Stimulated activated CD8-positive, alpha-beta memory T cell treated with anti-CD3 and anti-CD28 coated beads, Interleukin-15, amount 100 ng/mL, for 48 hours (primary cell): Measurements from ENCODE around the gene CACNA1C.

ENCODE experiments used
- DNase-seq, 2 donors: peaks; one replicate each; pipeline ENCODE4 v3.0.0-alpha.2; 2020; ENCODE audit warnings: low read depth in 2 of 2

Gene CACNA1C

DNA sequence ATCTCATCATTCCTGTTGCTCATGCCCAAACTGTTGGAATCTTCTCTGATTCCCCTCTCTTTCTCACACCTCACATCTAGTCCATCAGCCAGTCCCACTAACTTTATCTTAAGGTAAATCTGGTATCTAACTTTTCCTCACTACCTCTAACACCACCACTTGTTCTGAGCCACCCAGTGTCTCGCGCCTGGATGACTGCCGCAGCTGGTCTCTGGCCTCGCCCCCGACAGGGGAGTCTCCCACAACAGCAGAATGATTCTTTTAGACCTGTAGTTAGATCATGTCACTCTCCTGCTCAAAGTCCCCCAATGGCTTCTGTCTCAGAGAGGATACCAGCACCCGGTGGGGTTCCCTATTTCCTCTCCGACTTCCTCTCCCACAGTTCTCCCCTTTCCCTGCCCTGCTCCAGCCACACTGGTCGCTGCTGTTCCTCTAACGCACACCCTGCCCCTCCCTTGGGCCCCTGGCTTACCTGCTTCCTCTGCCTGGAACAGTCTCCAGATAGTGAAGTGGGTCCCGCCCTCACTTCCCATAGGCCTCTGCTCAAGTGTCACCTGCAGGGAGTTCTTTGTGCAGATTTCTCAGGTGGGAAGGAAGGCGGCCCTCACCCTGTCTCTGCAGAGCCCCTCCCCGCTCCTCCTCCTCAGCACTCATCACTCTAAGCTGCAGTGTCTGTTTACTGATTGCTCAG, 403.5 kb downstream of the CACNA1C start:
- no peak for DNase-seq

DNA sequence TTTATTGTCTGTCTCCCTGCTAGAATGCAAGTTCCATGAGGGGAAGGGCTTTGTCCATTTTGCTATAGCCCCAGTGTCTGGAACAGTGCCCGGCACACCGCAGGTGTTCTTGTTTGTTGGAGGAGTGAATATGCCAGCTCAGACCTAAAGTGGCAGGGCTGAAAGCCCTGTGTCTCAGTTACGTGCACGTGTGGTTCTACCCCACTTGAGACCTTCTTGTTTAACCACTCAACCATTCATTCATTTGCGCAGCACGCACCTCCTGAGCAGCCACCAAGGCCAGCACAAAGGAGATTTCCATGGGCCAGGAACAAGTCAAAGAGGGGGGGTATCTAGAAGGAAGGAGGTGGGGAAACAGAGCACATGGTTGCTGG, 404.0 kb downstream of the CACNA1C start:
- DNase-seq = no peak

- DNase-seq = no peak
These were observed 404.6 kb downstream of the CACNA1C start for GRCh38 chr12:2457215-2457932.

DNA sequence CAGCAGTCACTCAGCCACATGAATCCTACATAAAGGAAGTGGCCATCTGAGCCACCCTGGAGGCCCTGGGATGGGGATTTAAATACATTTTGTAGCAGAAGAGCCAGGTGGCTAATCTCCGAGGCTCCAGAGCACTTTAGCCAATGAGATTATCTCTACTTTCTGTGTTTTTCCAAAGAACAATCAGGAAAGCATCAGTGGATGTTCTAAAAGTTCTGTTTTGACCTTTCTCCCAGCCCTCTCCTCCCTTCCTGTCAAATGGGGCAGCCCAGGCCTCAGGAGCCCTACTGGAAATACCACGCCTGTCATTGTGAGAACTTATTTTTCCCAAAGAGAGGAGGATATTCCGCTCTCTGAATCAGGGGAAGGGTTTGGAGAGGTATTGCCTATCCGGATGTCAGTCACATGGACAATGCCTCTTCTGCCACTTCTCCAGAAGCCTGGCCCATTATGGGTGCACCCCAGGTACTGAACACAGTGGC, 405.2 kb downstream of the CACNA1C start:
- no peak for DNase-seq

GRCh38 chr12:2460051-2460670, 407.4 kb downstream of the CACNA1C start:
- DNase-seq = no peak

DNA sequence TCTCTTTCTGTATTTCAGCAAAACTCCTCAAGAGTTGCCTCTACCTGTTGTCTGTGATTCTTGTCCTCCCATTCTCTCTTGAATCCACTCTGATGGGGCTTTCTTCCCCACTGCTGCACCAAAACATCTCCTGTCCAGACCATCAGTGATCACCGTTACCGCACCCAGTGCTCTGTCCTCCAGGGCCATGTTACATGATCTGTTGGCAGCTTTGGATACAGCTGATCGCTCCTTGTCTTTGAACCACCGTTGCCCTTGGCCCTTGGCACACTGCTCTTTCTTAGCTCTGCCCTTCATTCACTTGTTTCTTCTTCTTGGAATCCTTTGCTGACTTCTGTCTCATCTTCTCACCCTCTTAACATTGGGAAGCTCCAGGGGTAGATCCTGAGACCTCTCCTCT, 408.3 kb downstream of the CACNA1C start:
- no peak for DNase-seq

GRCh38 chr12:2461645-2462044, 408.9 kb downstream of the CACNA1C start:
- no peak for DNase-seq

DNA sequence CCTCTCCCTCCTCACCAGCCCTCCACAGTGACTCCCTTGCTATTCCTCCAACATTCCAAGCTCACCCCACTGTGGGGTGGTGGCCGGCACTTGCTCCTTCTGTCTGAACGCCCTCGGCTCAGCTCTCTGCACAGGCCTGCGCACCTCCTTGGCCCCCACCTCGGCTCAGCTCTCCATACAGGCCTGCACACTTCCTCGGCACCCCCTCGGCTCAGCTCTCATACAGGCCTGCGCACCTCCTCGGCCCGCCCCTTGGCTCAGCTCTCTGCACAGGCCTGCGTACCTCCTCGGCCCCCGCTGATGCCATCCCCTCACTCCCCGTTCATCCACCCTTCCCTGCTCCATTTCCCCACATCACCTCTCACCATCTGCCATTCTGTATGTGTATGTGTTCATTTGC, 409.3 kb downstream of the CACNA1C start:
- DNase-seq = no peak

DNA sequence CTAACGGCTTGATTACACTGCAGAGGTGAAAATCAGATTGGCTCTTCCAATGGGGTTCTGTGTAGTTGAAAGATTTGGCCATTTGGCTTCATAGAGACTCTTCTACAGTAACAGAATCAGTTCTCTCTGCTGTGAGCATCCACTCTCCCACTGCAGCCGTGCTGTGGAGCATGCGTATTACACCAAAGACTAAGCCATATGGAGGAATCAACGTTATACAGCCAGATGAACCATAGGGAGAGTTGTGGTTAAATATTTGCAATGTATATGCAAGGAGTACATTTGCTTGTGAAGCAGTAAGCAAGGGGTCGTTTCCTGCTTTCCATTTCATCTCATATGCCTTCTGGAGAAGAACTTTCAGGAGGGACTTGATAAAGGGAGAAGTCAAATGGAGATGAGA, 410.9 kb downstream of the CACNA1C start:
- no peak for DNase-seq

DNA sequence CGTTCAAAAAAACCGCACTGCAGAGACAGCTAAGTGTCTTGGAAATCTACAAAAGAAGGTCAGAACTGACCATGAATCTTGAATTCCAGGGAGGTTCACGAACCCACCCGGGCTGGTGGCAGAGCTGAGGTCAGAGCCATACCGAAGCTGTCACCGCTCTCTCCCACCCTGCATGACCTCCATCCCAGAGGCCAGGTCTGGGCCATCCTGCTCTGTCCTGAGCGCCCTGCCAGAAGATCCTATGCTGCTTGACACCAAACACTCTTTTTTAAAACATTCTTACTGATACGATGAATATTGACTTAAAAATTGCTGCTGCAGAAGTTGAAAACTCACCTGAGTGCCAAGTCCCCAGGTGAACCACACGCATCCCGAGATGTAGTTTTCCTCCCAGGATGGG, 412.9 kb downstream of the CACNA1C start:
- no peak for DNase-seq

DNA sequence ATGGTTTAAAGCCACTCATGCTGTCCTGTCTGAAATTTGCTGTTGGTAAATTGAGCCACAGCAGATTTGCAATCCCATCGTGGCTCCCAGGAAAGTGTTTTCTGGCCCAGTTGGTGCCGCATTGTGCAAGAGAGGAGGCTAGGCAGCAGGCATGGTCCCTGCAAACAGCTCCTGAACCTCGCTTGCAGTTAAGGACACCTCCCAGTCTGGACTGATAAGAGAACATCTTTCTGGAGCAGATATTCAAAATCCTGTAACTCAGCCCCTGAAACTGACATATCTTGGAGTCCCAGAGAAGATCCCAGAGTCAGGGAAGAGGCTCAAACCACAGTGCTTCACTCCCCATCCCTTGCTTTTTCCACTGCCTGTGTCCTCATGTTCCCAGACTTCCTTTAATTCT, 413.4 kb downstream of the CACNA1C start:
- DNase-seq = no peak

DNA sequence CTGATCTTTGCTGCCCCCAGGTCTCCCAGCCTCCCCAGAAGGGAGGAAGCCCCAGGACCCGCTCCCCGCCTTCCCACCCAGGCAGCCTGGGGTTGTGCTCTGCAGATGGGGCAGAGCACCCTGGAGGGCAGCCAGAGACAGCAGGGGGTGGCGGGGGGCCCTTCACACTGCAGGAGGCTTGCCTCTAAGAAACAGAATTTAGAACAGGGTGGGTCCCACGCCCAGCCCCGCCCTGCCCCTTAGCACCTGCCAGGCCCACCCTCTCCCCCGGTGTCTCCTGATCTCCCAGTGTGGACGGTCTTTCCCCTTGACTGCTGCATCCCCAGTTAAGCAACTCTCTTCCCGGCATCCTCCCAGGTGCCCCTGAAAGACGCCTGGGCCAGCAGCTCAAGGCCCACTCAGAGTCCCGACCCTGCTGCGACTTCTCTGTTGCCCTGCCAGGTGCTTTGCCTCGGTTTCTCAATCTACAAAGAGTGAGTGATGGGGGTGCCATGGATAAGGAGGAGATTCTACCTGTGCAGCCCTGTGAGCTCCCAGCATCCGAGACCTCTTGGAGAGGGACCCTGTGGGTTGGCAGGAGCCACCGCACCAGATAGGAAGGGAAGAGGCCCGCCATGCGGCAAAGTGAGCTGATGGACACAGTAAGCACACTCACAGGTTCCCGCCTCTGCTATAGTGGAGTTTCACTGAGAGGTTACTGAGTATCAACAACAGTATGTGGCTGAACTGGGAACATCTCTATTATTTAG, 414.8 kb downstream of the CACNA1C start:
- no peak for DNase-seq

DNA sequence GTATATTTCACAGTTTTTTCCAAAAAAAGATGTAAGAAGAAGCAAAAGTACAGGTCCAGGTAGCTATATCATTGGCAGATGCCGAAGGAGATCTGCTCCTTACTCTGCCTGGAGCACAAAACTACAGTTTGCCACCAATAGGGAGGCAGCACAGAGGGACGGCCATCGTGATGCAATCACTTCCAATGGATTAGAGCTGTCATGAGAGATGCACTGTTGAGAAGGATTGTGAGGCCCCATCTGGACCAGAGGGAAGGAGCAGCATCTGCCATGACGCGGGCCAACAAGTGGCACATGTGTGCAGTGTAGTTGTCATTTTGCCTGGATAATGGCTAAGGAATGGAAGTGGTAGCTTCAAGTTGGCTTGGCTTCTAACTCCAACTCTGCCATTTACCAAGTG, 423.2 kb downstream of the CACNA1C start:
- DNase-seq = no peak

DNA sequence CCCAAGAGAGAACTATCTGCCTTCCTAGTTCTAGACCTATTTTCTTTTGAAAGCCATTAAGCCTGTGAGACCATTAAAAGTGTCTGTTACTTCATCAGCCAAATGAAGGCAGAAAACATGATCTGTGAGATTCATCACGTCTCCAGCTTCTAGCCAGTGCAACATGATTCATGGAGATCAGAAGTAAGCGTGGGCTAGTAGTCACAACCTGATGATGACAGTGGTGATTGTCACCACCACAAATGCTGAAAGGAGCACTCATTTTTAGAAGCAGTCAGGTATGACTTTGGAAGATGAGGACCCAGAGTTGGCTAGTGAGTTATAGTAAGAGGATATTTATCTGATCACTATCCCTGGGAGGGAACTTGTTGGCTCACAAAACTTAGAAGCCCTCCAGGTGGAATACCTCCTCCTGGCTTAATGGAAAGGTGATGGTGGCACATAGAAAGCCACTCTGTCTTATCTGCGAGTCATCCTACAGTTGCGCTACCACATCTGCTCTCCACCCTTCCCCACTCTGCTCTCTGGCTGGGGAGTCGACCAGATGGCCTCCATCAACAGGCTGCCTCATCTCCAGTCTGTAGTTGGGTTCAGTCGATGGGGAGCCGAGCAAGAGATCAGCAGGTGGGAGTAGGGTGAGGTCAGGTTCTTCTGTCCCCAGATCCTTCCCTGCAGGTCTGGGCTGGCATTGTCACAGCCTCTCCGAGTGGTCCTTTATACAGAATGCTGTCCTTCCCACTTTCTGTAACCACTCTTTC, 424.4 kb downstream of the CACNA1C start:
- no peak for DNase-seq

DNA sequence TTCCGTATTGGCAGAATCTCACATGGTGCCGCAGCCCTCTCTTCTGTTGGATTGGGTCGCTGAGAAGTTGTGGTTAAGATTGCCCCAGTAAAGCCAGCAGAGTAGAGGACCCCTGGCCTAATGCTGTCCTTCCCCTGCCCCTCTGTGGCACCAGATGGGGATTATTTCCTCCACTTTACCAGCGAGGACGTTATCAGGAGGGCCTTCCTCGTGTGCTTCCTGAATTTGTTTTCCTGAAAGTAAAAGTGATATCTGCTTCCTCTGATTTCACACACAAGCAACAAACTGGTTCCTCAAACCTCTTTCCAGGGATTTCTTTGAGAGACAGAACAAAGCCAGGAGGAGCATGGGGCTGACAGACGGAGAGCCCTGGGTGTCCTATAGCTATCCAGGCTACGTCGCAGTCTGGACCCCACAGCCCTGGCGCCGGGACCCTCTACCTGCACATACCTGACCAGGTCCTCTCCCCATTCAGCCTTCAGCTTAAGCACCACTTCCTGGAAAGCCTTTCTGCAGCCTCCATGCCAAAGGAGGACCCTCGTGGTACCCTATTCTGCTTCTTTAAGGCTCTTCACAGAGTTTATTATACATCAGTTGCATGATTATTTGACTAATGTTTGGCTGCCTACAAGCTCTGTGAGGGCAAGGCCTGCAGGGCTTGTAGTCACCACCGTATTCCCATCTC, 427.2 kb downstream of the CACNA1C start:
- no peak for DNase-seq

GRCh38 chr12:2481346-2481745, 428.6 kb downstream of the CACNA1C start:
- DNase-seq = no peak

DNA sequence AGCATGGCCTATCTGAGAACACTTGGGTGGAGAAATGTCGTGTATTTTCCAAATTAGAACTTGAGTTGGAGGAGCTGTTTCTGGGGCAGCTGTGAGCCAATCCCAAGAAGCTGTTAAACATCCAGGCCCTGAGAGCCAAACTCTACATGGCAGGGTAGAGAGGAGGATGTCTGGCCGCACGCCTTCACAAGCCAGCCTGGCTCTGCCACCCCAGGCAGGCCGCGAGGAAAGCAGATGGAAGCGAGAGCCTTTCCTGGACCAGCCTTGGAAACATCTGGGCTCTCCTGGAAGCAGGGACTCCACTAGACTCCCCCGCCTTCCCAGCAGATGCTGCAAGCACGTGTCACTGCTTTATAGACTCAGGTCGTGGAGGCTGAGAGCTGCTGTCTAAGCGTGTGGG, 429.2 kb downstream of the CACNA1C start:
- DNase-seq = no peak

GRCh38 chr12:2482938-2483660, 430.3 kb downstream of the CACNA1C start:
- no peak for DNase-seq

GRCh38 chr12:2483713-2484112, 430.9 kb downstream of the CACNA1C start:
- no peak for DNase-seq

- no peak for DNase-seq
These were observed 431.5 kb downstream of the CACNA1C start for GRCh38 chr12:2484141-2484776.
